HG02759 (cell line): ENCODE results near the gene LRBA.
A peak's percentile ranks its signal among the peaks of the same experiment; 100 is the strongest.
"Not testable (repeated sequence)": the region's sequence is repeated elsewhere in the genome, so short reads cannot be mapped to it uniquely, and the experiment has no call there.

ENCODE experiments used
- ATAC-seq: cut with Tn5 transposase; IDR thresholded peaks from one replicate; pipeline ENCODE4 v1.9.1; 2021; ENCODE audit warnings: mild to moderate bottlenecking, moderate library complexity; ENCODE audit not compliant: unreplicated experiment

LRBA gene

DNA sequence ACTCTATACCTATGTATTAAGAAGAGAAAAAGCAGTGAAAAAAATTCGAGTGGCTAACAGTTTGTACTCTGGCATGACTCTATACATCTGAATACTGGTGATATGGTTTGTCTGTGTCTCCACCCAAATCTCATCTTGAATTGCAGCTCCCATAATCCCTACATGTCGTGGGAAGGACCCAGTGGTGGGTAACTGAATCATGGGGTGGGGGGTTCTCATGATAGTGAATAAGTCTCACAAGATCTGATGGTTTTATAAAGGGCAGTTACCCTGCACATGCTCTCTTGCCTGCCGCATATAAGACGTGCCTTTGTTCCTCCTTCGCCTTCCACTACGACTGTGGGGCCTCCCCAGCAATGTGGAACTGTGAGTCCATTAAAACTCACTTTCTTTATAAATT is 70.4 kb downstream of the LRBA start:
- ATAC-seq, result no peak

DNA sequence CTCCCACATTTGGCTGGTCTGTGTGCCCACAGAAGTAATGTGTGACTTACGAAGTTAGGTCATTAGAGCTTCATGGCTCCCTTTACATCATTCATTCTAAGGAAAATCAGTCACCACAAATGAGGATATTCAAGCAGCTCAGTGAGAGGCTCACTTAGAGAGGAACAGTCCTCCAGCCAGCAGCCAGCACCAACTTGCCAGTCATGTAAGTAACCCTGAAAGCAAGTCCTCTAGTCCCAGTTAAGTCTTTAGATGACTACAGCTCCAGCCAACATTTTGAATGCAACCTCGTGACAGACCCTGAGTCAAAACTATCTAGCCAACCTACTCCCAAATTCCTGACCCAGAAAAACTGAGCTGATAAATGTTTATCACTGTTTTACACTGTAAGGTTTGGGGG is 71.3 kb downstream of the LRBA start:
- peak; percentile 58 for ATAC-seq

DNA sequence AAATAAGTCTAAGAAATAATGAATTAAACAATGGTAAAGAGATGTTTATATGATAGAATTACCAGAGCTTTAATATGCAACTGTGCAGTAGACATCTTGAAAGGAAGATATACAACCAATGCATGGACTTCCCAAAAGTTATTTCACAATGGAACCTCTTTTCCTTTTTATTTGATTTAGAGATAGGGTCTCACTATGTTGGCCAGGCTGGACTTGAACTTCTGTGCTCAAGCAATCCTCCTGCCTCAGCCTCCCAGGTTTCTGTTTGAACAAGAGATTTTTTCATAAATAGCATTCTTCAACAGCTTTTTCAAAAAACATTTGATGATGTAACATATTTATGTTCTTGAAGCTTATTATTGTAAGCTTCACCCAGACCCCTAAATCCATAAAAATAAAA is 72.0 kb downstream of the LRBA start:
- ATAC-seq, result no peak

DNA sequence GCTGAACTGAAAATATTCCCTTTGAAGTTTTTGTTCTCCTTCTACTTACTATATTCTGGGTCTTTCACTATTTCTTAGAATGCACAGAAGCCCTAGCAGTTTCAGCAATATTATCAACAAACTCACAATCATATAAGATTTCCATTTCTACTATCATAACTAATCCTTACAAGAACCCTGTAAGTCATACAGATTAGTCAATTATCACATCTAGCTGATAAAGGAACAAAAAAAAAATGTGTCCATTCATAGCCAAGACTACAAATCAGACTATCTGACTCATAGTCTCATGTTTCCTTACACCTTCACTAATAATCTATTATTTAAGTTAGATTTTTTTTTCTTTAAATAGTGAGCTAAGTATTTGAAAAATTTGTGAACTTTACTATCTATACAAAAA is 72.5 kb downstream of the LRBA start:
- ATAC-seq, result no peak

DNA sequence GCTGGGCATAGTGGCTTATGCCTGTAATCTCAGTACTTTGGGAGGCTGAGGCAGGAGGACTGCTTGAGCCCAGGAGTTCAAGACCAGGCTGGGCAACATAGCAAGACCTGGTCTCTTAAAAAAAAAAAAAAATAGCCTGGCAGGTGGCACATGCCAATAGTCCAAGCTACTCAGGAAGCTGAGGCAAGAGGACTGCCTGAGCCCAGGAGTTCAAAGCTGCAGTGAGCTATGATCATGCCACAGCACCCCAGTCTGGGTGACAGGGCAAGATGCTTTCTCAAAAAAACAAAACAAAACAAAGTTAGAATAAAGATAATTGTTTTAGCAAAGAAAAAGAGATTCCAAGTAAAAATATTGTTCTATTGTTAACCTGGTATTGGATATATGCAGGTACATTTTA is 75.0 kb downstream of the LRBA start:
- ATAC-seq, result no peak

DNA sequence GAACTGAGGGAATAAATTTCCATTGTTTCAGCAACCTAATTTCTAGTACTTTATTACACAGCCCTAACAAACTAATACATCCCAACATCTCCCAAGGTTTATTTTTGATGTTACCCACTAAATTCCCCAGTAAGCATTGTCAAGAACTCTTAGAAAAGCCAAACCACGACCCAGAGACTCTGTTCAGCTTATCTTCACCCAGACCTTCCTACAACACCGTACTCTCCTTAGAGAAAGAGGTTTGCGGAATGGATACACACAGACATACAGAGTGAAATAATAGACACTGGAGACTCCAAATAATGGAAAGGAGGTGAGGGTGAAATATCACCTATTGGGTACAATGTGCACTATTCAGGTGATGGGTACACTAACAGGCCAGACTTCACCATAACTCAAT is 75.6 kb downstream of the LRBA start:
- no peak for ATAC-seq

DNA sequence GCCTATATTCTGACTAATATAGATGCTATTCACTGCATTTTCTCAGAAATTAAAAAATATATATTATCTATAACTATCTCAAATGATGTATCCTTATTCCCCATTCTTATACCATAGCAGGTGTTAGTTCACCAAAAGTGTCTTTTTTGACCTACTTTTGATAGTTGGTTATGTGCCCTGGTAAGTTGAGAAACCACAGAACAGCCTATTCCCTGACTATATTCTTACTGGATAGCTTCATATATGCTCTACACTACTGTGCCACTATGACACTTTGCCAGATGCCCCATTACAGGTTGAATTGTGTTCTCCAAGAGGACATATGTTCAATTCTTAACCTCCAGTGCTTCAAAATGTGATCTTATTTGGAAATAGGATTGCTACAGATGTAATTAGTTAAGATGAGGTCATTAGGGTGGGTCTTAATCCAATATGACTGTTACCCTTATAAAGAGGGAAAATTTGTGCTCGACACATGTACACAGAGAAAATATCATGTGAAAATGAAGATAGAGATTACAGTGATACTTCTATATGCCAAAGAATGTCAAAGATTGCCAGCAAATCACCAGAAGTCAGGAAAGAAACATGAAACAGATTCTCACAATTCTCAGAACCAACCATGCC is 76.1 kb downstream of the LRBA start:
- ATAC-seq, result no peak

DNA sequence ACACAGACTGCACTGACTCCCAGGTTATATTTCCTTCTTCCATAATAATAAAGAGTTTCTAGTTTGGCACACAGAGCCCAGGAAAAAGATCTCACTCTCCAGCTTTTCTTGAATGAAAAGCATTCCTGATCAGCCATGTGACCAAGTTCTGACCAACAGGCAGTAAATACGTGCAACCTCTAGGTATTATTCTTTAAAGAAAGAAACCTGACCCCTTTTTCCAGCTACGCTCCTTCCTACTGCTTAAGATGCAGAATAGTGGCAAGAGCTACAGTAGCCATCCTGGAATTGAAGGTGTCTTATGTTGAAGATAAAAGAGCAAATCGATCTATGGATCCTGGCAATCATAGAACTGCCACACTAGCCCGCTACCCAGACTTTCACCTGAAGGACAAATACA is 76.7 kb downstream of the LRBA start:
- ATAC-seq, result no peak

DNA sequence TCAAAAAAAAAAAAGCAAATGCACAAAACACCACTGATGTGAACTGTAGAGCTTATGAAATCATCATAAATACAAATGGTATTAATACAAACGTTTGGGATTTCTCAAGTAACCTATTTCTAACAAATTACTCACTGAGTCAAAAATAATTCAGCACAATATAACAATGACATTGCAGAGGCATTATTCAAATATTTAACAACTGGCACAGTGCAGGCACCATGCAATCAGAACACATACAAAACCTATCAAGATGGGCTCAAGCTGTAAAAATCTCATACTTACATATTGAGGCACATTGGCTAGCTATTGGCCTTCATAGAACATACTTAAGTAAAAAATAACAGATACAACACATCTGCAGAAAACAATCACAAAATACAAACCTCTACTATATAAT is 81.1 kb downstream of the LRBA start:
- no peak for ATAC-seq

DNA sequence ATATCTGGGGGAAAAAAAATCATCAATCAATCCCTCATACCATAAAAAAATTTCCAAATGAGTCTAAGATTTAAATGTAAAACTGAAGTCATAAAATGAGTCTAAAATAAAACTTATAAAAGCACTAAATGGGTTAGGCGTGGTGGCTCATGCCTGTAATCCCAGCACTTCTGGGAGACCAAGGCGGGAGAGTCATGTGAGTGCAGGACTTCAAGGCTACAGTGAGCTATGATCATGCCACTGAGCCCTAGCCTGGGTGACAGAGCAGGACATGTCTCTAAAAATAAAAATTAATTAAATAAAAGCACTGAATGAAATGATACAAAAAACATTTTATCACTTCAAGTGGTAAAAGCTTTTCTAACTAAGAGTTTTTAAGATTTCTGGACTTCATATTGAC is 83.3 kb downstream of the LRBA start:
- no peak for ATAC-seq

DNA sequence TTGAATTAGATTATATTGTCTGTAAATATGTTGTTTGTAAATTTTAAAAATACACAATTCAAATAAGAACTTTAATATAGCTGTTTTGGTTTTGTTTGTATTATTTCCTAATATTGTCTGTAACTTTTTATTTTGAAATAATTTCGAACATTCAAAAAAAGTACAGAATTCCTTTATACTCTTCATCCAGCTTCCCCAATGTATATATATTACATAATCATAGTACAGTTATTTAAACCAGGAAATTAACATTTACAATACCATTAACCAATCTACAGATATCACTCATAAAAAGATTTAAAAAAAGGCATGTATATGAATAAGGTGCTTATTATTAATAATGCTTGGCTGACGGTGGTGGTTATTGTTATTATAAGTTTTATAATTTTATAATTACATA is 84.1 kb downstream of the LRBA start:
- no peak for ATAC-seq

DNA sequence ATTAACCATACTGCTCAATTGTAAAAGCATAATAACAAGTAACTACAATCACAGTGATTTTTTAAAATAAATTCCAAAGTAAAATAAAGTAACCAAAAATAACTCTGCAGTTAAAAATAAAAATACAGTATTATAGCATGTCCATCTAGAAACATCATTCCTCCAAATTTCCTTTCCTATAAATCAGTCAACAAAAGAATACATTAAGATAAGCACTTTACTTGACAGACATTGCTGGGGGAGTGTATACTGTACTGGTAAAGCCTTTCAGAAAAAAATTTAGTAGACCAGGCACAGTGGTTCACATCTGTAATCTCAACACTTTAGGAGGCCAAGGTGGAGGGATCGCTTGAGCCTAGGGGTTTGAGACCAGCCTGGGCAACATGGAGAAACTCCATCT is 91.1 kb downstream of the LRBA start:
- no peak for ATAC-seq

DNA sequence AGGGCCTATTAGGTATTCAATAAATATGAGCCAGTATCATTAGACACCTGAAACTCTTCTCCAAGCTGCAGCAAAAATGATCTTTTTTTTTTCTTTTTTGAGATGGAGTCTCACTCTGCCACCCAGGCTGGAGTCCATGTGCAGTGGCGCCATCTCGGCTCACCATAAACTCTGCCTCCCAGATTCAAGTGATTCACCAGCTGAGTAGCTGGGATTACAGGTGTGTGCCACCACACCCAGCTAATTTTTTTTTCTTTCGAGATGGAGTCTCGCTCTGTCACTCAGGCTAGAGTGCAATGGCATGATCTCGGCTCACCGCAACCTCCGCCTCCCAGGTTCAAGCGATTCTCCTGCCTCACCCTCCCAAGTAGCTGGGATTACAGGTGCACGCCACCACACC is 93.6 kb downstream of the LRBA start:
- not testable (repeated sequence) for ATAC-seq

DNA sequence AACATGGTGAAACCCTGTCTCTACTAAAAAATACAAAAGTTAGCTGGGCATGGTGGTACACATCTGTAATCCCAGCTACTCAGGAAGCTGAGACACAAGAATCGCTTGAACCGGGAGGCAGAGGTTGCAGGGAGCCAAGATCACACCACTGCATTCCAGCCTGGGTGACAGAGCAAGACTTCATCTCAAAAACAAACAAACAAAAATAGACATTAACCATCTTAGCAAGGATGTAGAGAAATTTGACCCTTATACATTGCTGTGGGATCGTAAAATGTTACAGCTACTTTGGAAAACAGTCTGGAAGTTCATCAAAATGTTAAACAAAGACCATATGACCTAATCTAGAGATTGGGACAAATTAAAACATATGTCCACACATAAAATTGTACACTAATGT is 96.5 kb downstream of the LRBA start:
- ATAC-seq, result not testable (repeated sequence)

DNA sequence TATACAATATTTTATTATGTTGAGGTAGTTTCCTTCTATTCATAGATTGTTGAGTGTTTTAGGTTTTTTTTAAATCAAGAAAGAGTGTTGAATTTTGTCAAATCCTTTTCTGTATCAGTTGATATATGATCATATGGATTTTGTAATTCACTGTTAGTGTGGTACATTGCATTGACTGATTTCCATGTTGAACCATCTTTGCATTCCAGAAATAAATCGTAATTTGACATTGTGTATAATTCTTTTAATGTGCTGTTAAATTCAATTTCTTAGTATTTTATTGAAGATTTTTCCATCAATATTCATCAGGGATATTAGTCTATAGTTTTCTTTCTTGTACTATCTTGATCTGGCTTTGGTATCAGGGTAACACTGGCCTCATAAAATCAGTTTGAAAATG is 103.8 kb downstream of the LRBA start:
- ATAC-seq, result no peak

DNA sequence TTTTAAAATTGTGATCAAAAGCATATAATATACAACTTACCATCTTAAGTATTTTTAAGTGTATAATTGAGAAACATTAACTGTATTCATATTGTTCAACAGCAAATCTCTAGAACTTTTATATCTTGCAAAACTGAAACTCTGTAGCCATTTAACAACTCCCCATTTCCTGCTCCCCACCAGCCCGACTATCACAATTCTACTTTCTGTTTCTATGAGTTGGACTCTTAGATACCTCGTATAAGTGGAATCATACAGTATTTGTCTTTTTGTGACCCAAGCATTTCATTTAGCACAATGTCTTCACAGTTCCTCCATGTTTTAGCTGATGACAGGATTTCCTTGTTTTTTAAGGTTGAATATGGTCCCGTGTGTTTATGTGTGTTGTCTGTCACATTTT is 106.0 kb downstream of the LRBA start:
- no peak for ATAC-seq

DNA sequence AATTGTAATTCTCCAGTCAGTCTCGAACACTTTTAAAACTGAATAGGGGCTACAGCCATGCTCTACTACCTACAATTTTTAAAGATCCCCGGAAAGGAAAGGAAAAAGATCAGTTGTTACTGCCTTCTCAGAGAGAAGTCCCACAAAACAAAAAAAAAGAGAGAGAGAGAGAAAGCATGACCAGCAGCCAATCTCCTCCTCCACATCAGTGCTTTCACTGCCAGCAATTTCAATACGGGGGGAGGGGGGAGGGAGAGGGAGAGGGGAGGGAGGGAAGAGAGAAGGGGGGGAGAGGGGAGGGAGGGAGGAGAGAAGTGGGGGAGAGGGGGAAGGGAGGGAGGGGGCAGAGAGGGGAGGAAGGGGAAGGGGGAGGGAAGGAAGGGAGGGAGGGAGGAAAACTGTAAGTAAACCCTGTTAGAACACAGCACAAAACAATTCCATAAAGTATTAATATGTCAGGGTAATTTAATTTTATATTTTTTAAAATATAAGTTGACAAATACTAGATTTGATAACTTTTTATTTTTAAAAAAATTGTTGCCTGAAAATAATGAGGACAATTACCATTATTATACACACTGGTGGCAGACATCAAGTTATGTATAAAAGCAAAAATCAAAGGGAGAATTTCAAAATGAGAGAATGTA is 108.0 kb downstream of the LRBA start:
- no peak for ATAC-seq

DNA sequence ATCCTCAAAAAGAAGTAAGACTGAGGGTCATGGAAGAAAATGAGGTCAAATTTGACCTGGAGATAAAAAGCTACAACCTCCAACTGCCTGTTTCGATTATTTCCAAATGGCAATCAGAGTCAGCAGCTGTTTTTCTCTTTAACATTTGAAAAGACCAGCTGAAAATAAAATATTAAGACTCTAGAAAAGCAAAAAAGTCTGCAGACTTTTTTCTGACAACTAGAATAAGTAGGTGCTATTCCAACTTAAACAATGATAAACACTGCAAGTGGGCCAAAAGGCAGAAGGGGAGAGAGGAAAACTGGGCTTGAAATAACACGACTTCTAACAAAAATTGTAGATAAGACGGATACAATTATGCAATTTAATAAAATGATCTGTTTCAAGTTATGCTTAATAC is 110.4 kb downstream of the LRBA start:
- ATAC-seq, result no peak

DNA sequence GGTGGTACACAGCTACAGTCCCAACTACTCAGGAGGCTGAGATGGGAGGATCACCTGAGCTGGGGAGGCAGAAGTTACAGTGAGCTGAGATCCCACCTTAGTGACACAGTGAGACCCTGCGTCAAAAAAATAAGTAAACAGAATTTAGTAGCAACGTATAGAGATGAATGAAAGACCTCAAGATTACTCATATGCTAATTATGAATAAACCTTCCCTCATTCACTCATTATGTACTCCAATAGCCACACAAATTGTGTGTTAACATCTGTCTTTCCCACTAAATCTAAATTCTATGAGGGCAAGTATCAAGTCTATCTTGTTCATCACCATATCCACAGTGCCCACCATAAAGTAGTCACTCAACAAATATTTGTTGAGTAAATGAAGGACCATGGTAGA is 111.5 kb downstream of the LRBA start:
- ATAC-seq, result no peak

DNA sequence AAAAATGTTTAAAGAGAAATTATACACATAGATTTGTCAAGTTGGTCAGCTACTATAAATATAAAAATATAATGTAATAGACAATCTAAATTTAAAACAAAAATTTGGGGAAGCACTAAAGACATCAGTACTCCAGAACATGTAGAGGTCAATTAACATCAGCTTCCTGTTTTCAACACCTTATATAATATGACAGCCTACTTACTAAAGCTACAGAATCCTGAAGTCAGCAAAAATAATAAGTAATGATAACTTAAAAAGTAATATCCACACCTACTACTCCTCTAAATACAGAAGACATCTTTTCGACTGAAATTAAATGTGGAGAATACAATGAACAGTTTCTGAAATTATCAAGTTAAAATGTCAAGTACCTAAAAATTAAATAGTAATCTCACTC is 118.6 kb downstream of the LRBA start:
- no peak for ATAC-seq

DNA sequence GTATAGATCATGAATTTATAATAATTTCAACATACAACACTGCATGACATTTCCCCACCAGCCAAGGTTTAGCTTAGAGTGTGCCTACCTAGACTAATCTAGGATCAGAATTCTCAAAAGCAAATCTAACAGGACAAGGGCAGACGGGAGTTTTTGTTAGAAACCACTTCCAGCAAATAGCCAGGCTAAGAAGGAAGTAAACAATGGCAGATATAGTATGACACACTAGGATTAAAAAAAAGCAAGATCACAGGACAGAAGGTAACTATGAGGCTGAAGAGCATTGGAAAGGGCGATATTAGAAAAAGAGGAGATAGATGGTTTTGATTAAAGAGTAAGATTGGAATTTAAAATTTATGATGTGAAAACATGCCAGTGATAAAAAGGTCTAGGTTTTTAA is 124.8 kb downstream of the LRBA start:
- no peak for ATAC-seq

DNA sequence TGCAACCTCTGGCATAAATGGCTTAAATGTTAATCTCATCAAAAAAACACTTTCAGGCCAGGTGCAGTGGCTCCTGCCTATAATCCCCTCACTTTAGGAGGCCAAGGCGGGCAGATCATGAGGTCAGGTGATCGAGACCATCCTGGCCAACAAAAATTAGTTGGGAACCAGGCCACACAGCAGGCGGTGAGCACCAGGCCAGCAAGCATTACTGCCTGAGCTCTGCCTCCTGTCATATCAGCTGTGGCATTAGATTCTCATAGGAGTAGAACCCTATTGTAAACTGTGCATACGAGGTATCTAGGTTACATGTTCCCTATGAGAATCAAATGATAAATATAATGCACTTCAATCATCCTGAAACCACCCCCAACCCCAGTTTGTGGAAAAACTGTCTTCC is 125.8 kb downstream of the LRBA start:
- ATAC-seq, result no peak

DNA sequence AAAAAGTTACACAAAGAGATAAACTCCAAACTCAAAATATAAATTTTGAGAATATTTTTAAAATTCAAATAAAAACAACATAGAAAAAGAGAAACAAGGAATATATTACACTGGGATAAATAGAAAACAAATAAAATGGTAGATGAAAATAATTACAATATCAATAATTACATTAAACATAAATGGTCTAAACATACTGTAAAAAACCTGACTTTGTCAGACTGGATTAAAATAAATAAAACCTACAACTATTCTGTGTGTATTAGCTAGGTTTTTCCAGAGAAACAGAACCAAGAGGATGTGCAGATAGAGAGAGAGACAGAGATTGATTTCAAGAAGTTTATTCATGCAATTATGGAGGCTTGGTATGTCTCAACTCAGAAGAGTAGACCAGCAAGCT is 126.5 kb downstream of the LRBA start:
- ATAC-seq, result no peak
